NCI-H2227 (cell line): ENCODE data around the gene PPA1.
"Not testable (repeated sequence)": the region's sequence is repeated elsewhere in the genome, so short reads cannot be mapped to it uniquely, and the experiment has no call there.

Source experiments
- DNase-seq: peaks from one replicate; lab custom pipeline; 2025; ENCODE audit not compliant: unreplicated experiment; lab: John Stamatoyannopoulos, UW

Gene PPA1

DNA sequence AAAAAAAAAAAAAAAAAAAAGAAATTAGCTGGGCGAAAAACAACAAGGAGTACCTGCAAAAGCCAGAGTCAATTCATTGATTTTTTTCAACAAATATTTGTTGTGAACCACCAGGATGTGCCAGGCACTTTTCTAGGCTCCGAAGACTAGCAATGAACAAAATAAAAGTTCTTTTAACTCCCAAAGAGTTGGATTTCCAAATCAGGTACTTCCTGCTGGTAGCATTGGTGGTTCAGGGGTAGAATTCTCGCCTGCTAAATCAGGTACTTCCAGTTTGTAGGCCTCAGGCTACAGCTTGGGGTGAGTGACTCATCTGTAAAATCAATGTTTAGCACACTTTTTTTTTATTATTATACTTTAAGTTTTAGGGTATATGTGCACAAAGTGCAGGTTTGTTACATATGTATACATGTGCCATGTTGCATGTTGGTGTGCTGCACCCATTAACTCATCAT, 10.9 kb downstream of the PPA1 start:
- DNase-seq, result no peak

DNA sequence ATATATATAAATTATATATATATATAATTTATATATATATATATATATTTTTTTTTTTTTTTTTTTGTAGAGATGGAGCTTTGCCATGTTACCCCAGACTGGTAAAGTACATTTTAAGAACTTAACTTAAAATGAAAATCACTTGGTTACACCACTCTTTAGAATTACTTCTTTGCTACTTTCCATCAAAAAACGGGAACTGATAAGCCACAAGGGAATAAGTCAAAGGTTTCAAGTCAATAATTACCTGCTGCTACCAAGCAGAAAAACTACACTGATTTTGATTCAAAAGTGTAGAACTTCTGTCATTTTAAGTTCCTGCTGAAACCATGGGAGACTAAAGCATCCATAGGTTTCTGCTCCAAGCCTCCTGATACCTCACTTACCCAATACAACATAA, 12.2 kb downstream of the PPA1 start:
- DNase-seq, result no peak

DNA sequence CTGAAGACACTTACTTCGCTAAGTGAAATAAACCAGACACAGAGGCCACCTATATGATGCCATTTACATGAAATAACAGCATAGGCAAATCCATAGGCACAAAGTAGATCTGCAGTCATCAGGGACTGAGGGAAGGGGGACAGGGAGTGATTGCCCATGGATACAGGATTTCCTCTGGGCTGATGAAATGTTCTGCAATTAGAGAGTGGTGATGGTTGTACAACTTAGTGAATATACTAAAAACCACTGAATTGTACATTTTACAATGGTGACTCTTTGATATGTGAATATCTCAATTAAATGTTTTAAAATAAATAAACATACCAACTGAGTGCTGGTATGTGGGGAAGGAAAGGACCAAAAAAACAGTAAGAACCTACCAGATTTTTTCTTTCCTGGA, 20.4 kb downstream of the PPA1 start:
- no peak for DNase-seq

DNA sequence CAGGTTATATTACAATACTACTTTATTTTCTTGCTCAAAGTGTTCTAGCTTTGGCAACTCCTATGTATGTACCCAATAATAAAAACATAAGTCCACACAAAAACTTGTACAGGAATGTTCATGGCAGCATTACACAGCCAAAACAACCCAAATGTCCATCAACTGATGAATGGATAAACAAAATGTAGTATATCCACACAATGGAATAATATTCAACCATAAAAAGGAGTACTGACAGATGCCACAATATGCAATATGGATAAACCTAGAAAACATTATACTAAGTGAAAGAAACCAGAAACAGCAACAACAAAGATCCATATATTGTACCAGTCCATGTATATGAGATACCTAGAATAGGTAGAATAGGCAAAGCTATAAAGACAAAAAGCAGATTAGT, 21.0 kb downstream of the PPA1 start:
- no peak for DNase-seq

DNA sequence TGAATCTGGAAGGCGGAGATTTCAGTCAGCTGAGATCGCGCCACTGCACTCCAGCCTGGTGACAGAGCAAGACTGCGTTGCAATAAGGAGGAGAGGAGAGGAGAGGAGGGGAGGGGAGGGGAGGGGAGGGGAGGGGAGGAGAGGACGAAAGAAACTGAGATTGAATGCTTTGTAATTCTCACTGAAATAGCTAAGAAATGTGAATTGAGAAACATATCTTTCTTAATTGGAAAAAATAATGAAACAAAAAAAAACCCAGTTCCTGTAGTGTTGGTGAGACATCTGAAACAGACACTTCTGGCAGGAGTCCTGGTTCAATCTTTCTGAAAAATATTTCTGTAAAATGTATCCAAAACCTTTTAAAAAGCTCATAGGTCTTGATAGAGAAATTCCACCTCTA, 26.5 kb downstream of the PPA1 start:
- no peak for DNase-seq

DNA sequence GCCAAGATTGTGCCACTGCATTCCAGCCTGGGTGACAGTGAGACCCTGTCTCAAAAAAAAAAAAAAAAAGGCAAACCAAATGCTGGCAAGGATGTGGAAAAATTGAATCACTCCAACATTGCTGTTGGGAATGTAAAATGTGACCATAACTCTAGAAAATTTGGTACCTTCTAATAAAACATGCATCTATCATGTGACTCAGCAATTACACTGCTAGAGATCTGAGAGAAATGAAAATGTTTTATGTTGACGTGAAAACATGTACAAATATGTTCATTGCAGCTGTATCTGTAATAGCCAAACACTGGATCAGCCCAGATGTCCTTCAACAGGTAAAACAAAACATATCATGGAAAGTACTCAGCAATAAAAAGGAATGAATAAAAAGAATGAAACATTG, 32.1 kb downstream of the PPA1 start:
- DNase-seq, result no peak

DNA sequence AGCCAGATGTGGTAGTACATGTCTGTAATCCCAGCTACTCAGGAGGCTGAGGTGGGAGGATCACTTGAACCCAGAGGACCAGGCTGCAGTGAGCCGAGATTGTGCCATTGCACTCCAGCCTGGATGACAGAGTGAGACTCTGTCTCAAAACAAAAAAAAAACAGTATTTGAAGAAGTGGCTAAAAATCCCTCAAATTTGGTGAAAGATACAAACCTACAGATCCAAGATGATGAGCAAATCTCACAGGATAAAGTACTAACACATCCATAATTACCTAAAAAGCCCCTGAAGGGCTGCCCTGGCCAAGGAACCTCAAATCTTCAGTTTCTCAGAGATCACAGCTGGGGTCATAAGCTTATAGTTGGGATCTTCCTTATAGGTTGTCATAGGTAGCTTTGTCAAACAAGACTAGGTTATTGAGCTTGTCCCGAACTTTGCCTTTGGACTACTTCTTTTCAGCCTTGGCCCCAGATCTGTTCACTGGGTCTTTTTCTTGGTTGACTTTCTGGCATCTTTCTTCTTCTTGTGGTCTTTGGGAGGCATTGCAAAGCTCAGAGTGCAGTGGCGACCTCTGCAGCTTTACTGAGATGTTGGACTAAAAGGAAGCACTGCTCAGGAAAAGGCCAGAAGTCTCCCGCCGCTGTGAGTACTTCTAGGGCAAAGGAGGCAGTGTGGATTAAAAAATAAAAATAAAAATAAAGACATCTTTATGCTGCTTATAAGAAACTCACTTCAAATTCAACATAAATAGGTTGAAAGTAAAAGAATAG, 34.3 kb downstream of the PPA1 start:
- no peak for DNase-seq

DNA sequence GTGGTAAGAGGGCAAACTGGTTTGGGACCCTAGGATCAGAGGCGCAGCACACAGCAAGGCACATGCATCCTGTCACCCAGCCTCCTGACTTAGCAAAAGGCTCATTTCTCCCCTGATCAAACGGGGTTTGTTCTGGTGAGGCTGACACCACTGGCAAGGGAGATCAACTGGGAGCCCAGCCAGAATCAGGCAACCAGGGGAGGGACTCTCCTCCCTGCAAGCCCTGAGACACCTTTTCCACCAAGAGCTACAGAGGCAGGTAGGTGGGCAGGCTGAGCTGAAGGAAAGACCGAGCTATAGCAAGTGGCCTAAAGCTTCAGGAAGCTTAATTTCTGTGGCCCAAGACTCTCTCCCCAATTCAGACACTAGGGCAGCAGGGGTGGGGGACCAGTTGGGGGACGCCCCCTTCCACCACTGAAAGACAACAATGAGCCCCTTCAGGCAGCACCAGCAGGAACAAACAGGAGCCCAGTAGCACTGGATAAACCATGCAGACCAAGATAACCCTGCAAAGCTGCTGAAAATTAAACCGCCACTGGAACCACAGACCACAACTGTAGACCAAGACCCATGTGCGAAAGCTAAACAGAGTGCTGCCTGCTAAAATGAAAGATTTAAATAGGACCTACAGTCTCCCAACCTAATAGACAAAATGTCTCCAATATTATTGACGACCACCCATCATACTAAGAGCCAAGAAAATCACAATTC, 35.8 kb downstream of the PPA1 start:
- DNase-seq, result no peak

DNA sequence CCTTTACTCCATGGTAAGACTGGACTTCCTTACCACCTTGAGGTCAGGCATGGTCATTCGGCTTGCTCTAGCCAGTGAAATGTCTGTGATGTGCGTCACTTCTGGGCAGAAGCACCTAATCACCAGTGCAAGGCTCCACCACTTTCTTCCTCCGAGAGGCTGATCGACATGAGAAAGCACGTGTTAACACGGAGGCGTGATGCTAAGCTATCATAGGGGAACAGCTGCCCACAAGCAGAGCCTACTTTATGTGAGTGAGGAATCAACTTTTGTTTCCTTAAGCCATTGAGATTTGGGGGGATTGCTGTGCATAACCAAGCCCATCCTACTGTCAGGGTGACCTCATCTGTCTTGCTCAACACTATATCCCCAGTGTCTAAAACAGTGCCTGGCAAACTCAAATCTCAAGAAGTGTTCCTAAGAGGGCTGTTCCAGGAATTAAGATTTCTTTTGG, 39.8 kb downstream of the PPA1 start:
- DNase-seq, result no peak

DNA sequence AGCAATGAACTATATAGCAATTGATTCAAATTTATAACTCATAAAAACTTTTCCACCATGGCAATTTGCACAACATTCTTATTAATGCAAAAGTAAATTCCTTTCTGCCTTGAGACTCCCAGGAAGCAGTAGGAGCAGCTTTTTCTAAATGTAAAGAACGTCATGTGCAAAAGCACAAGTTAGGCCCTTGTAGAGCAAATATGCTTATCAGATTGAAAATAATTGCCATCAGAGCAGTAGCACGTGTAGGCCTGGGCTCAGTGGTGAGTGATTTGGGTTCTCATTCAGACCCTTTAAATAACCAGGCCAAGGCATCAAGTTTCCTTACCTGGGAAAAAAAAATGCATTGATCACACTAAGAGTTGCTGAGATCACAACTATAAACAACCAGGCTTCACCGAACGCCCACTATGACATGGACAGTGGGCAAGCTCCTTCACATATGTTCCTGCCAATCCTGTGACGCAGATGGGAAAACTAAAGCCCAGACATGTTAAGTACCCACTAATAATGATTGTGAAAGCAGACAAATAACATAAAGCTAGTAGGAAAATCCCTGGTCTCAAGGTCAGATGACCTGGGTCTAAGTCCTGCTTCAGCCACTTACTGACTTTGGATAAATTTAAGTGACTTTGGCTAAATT, 40.8 kb downstream of the PPA1 start:
- no peak for DNase-seq

DNA sequence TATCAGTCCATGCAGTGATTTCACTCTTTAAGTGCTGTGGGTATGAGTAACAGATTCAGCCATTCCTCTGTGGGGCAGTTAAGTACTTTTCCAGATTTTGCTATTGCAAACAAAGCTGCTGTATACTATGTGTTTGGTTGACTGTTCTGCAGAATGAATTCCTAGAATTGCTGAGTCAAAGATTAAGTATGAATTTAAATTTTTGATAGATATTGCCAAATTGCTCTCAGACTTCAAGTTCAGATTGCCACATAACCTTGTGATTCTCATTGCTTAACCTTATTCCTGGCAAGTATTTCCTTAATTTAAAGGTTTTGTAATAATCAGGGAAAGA, 41.3 kb downstream of the PPA1 start:
- no peak for DNase-seq

DNA sequence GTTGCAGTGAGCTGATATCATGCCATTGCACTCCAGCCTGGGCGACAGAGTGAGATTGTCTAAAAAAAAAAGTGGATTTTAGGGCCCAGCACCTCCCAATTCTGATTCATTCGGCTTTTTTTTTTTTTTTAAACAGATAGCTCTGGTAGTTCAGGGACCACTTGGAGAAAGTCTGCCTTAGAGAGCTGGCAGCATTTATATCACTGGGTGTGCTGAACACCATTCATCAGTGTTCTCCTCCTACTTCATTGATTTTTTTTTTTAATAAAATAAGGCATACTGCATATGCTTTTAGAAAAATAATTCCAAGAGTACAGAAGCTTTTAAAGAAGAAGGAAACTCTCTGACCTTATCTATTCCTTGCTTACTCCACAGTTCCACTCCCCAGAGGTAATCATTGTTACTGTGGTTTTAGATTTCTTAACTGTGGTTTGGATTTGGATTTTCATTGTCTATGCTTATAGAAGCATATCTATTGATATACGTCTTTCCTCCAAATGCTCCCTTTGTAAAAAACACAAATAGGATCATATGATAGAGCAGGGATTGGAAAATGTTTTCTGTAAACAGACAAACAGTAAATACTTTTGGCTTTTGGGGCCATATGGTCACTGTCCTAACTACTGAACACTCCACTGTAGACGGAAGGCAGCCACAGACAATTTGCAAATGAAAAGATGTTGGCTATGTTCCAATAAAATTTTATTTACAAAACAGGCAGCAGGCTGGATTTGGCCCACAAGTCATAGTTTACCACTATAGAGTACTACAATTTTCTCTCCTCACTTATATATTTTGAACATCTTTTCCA, 41.9 kb downstream of the PPA1 start:
- peak; percentile 3 for DNase-seq

DNA sequence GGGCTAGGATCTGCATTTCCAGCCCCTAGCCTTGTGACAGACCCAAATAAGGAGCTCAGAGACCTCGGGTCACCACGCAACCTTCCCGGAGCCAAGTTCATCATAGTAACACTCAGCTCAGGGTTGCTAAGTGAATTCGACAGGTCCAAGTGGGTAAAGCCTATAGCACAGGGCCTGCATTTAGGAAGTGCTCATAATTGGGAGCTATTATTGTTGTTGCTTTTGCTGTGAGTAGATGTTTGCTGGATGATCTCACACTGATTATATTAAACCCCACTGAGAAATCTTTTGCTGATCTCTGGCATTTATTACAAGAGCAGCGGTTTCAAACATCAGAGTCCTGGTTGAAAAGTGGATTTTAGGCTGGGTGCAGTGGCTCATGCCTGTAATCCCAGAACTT, 42.6 kb downstream of the PPA1 start:
- no peak for DNase-seq

DNA sequence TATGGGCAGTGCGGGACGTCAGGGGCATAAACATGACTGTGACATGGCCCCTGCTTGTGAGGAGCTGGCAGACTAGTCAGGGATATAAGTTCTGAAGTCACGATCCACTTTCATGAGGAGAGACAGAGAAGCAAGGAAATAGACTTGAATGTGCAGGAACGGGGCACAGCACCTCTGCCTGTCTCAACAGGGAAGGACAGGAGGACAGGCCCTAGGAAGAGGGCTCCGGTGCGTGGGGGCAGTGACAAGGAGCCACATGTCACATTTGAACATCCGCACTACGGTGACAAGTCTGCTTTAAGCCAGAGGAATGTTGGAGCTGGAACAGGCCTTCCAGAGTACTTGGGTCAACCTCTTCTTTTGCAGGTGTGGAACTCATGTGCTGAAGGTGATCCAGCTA, 43.1 kb downstream of the PPA1 start:
- DNase-seq, result no peak

DNA sequence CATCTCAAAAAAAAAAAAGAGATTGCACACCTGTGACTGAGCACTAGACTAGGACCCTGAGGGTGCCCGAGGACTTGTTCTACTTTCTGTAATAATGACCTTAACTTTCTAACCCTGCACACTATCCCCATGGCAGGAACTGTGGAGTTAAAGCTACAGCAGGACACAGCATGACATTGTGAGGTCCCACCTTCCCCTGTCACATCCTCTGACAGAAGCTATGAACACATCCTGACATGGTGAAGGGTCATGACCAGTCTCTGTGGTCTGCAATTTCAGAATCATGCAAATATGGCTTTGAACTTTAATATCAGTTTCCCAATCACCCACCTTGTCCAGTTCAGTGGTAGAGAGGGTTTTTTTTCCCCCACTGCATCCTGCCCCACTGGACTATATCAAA, 44.5 kb downstream of the PPA1 start:
- DNase-seq, result no peak

DNA sequence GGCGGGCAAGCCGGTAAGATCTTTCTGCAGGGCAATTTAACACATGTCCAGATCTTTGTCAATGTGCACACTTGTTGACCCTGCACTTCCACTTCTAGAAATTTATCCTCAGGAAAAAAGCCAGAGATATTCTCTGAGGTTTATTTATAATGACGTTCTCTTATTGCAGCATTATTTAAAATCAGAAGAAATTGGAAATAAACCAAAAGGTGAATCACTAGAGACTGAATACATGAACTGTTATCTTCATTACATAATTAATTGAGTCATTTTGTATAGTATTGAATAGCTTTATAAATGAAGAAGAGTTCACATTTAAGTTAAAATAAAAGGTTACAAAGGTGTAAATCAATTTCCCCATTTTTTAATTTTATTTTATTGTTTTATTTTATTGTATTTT, 46.7 kb downstream of the PPA1 start:
- no peak for DNase-seq

DNA sequence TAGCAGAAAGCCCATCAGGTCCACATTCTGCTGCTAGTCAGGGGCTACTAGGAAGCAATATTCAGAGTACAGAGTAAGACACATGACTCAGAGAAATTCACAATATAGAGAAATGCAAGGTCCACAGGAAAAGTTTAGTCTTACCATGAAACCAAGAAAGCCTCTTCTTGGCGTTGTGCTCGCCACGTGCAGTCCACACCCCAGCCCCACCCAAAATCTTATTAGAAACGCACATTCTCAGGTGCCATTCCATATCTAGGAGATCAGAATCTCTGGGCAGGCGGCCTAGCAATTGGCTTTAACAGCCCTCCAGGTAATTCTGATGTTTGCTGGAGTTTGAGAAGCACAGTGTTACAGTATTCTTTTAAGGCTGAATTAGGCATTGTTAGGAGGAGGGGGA, 47.1 kb downstream of the PPA1 start:
- DNase-seq, result no peak

DNA sequence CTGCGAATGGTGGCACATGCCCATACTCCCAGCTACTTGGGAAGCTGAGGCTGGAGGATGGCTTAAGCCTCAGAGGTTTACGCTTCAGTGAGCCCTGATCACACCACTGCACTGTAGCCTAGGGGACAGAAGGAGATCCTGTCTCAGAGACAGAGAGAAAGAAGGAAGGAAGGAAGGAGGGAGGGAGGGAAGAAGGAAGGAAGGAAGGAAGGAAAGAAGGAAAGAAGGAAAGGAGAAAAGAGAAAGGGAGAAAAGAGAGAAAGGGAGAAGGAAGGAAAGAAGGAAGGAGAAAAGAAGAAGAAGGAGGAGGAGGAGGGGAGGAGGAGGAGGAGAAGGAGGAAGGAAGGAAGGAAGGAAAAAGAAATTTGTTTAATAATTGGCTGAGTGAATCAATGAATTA, 49.9 kb downstream of the PPA1 start:
- DNase-seq, result no peak

DNA sequence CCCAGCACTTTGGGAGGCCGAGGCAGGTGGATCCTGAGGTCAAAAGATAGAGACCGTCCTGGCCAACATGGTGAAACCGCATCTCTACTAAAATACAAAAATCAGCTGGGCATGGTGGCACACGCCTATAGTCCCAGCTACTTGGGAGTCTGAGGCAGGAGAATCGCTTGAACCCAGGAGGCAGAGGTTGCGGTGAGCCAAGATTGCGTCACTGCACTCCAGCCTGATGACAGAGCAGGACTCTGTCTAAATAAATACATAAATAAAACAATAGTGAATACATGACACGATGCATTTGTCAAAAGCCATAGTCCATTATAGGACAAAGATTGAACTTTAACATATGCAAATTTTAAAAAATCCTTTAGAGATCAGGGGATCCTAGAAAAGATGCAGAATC, 54.0 kb downstream of the PPA1 start:
- not testable (repeated sequence) for DNase-seq

DNA sequence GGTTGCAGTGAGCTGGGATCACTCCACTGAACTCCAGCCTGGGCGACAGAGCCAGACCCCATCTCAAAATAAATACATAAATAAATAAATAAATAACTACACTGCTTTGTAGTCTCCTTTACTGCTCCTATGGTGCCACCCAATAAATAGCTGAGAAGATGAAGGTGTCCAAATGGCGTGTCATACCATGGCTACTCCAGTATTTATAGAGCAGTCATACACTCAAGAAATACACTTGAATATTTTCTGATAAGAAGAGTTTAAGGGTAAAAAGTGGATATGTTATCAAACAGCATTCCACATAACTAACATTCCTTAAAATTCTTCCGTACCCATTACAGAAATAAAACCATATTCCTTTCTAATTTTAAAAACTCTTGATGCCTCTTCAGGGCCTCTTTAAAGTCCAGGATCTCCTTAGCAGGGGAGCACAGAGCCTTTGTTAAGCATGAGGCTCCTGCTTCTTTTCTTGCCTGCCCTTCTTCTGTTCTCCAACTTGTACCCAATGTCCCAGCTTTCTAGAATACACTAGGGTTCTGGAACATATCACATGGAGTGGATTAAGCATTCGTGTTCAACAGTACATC, 55.0 kb downstream of the PPA1 start:
- no peak for DNase-seq

DNA sequence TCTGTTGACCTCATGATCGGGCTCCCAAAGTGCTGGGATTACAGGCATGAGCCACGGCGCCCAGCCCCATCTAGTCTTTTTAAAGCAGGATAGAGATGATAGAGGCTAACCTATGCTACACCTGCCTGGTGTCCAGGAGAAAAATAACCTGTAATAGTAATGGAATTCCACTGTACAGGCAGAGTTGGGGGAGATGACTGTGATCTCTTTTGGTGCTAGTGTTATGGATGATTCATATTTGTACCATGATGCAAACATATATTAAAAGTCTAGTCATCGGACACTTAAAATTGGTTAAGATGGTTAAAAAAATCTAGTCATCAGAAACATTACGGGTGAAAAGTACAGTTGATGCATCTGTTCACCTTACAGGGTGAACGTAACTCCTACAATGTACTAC, 56.8 kb downstream of the PPA1 start:
- no peak for DNase-seq
